GM10248 (cell line): ENCODE data around the gene PNKD.

ENCODE experiments used
- CTCF ChIA-PET: fragments of 300-600 bp; sonication (Branson Sonifier 250); formaldehyde crosslinking; extraction: SDS; loops from one replicate; lab custom pipeline; 2021; ENCODE audit warnings: antibody characterized with exemption; lab: Yijun Ruan, JAX
- POLR2A ChIA-PET: fragments of 350-650 bp; sonication (Branson Sonifier 250); formaldehyde crosslinking; extraction: SDS; loops from one replicate; lab custom pipeline; 2020; ENCODE audit warnings: antibody characterized with exemption; lab: Yijun Ruan, JAX
- DNase-seq: peaks from one replicate; pipeline ENCODE4 v3.0.0; 2012; ENCODE audit errors: extremely low spot score
- CTCF ChIP-seq: IDR thresholded peaks from 2 replicates; pipeline ENCODE4 v1.5.1; 2012; ENCODE audit warnings: mild to moderate bottlenecking, low read depth; ENCODE audit errors: extremely low read depth, missing control alignments, control extremely low read depth

PNKD gene

GRCh38 chr2:218340656-218341055 lies 70.3 kb downstream of the PNKD start:
- TF ChIP-seq CTCF: no peak
- ChIA-PET CTCF (interaction anchor here (1.7 to 2.2 kb wide), 2 partner anchors 16 to 39 kb away, joined by 6 to 8 read pairs; partner anchors contain the start of gene CATIP), POLR2A (no interaction called here)
- no peak for DNase-seq

GRCh38 chr2:218341381-218341780 lies 71.1 kb downstream of the PNKD start:
- POLR2A ChIA-PET: no interaction called here
- no peak for TF ChIP-seq CTCF
- CTCF ChIA-PET: interaction anchor here (2.2 kb wide), 1 partner anchor 40 kb away, joined by 8 read pairs; no protein-coding TSS in a partner anchor
- no peak for DNase-seq

- DNase-seq: no peak
- TF ChIP-seq CTCF: no peak
- CTCF ChIA-PET: interaction anchor here (1.2 to 3.2 kb wide), 3 partner anchors 10 to 41 kb away, joined by 3 to 16 read pairs (median 13); partner anchors contain the start of gene CATIP
- POLR2A ChIA-PET: no interaction called here
Measured at GRCh38 chr2:218342837-218343236, 72.5 kb downstream of the PNKD start.

GRCh38 chr2:218343591-218343990 lies 73.3 kb downstream of the PNKD start:
- POLR2A ChIA-PET: no interaction called here
- CTCF ChIA-PET: interaction anchor here (2.5 to 3.2 kb wide), 2 partner anchors 13 to 42 kb away, joined by 13 to 16 read pairs; partner anchors contain the start of gene CATIP
- TF ChIP-seq CTCF: no peak
- DNase-seq: no peak

- no peak for DNase-seq
- TF ChIP-seq CTCF: no peak
- ChIA-PET POLR2A (no interaction called here), CTCF (interaction anchor here (2.5 to 3.2 kb wide), 2 partner anchors 12 to 42 kb away, joined by 13 to 16 read pairs; partner anchors contain the start of gene CATIP)
Measured at GRCh38 chr2:218344090-218344754, 73.9 kb downstream of the PNKD start.

- CTCF ChIA-PET: interaction anchor here (2.5 to 3.2 kb wide), 2 partner anchors 12 to 43 kb away, joined by 13 to 16 read pairs; partner anchors contain the start of gene CATIP
- POLR2A ChIA-PET: no interaction called here
- DNase-seq: no peak
- TF ChIP-seq CTCF: no peak
Measured at GRCh38 chr2:218344755-218345417, 74.6 kb downstream of the PNKD start.
